T follicular helper cell (primary cell): ENCODE results near the gene BNC2.
"Not testable (repeated sequence)": the region's sequence is repeated elsewhere in the genome, so short reads cannot be mapped to it uniquely, and the experiment has no call there.

Experiments used
- DNase-seq: peaks from one replicate; pipeline ENCODE4 v3.0.0-alpha.2; 2020; ENCODE audit warnings: low read depth

The BNC2 gene

DNA sequence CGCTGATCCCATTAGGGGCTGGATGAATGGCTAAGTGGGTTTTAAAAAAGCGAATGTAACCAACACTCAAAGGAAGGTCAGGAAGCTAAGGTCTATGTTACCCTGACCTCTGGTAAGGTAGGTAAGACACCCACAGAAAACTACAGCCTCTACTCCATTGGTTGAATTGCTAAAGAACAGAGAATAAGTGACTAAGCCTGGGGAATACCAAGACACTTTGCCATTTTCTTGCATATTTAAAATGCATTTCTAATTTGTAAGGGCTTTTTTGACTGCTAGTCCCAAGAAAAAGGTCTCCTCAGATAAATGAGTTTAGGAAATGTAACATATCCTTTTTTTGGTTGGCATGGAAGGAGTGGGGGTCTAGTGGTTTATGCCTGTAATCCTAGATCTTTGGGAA lies 368.7 kb downstream of the BNC2 start:
- DNase-seq = no peak

DNA sequence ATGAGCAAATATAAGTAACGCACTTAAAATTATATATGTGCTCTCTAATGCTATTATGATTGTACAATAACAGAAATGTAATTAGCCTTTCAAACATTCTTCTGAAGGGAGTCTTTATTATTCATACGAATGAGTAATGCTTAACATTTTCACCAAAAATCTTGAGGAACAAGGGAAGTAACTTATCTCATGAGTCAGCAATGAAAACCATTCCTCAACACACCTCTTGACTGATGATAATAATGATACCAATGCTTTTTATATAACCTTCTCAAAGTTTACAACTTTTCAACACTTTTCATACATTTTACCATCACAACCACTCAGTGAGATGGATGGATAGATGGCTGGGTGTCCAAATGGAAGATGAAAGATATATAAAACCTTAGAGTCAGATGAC lies 369.3 kb downstream of the BNC2 start:
- no peak for DNase-seq

DNA sequence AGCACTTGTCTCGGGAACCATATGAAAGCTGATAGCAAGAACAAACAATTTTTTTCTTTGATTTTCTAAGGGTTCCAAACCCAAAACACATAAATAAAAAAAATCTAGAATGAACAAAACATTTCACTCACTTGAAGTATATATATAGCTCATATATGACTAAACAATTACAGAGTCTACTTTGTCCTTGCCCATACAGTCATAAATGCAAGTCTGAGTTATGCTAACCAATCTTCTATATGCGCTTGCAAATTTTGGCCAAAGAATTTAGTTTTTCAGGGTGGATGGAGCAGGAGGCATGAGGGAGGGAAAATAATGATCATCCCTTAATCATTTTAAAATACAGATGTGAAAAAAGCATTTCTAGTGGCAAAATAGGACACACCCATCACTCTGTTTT lies 370.1 kb downstream of the BNC2 start:
- no peak for DNase-seq

GRCh38 chr9:16499892-16500291 lies 370.6 kb downstream of the BNC2 start:
- no peak for DNase-seq

- no peak for DNase-seq
These were observed 373.6 kb downstream of the BNC2 start for GRCh38 chr9:16496908-16497307.

DNA sequence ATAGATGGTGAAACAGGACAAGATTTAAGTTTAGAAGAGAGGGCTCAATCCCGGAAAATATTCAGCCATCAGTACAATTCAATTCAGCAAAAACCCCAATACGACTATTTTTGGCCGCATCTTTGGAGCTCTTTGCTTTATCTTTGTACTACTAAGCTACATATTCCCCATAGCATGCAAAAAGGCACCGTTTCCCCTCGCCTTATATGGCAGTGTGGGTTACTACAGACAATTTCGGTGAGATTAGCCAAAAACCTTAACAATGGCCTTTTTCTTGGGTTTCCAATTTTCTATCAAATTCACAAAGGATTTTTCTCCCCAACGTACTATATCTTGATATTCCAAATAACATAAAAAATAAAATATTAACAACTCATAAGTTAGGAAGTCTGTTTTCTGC lies 382.6 kb downstream of the BNC2 start:
- DNase-seq = no peak

- no peak for DNase-seq
These were observed 384.7 kb downstream of the BNC2 start for GRCh38 chr9:16485575-16486321.

GRCh38 chr9:16485160-16485559 lies 385.3 kb downstream of the BNC2 start:
- no peak for DNase-seq

DNA sequence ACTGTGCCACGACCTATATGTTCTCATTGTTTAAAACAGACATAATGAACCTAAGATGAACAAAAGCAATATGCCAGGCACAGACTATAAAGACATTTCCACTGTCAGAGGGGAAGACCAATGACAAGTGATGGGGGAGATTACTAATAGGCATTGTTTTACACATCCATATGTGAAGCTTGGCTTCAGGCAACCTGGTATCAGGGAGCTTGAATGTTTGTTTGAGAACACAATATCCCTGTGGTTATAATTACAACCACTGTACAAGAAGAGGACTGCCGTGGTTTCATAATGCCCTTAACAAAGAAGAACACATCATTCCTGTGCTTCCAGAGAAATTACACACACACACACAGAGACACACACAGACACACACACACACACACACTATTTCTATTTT lies 385.7 kb downstream of the BNC2 start:
- no peak for DNase-seq

DNA sequence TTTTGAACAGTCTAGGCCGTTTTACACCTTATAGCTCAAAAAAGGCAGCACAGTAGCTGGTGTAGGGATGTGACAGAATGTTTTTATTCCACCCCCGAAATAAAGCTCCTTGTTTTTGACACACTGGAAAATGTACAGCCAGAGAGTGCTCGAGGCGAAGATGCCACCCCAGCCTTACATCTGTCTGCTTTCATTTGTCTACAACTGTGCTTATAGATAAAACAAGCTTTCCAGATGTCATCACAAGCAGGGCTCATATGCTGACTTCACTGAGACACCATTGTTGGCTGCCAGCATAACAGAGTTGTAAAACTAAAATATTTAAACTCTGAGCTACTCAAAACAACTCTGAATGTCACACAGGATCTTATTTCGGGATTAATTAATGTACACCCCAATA lies 386.3 kb downstream of the BNC2 start:
- DNase-seq = no peak

DNA sequence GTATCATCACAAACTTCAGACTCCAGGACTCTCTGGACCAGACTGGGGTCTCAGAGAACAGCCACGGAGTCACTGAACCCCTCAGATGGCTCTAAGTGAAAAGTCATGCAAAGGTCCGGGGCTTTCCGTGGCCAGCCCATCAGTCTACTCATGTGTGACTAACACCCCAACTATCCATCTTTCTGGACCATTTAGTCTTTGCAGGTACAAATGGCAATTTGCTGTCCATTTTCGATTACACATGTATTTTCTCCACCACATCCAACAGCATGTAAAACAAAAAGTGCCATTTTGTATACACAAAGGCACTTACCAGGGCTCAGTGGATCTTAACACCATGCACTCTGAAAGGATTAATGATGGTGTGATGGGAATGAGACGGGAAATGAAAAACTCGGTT lies 387.7 kb downstream of the BNC2 start:
- DNase-seq = no peak

GRCh38 chr9:16480584-16480983 lies 389.9 kb downstream of the BNC2 start:
- not testable (repeated sequence) for DNase-seq

GRCh38 chr9:16475996-16476395 lies 394.5 kb downstream of the BNC2 start:
- DNase-seq = no peak

- DNase-seq = no peak
These were observed 395.2 kb downstream of the BNC2 start for GRCh38 chr9:16475257-16475656.

DNA sequence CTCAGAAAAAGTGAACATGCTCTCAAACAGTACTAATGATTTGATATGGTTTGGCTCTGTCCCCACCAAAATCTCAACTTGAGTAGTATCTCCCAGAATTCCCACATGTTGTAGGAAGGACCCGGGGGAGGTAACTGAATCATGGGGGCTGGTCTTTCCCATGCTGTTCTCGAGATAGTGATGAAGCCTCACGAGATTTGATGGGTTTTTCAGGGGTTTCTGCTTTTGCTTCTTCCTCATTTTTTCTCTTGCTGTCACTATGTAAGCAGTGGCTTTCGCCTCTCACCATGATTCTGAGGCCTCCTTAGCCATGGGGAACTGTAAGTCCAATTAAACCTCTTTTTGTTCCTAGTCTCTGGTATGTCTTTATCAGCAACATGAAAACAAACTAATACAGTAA lies 401.3 kb downstream of the BNC2 start:
- DNase-seq = no peak

DNA sequence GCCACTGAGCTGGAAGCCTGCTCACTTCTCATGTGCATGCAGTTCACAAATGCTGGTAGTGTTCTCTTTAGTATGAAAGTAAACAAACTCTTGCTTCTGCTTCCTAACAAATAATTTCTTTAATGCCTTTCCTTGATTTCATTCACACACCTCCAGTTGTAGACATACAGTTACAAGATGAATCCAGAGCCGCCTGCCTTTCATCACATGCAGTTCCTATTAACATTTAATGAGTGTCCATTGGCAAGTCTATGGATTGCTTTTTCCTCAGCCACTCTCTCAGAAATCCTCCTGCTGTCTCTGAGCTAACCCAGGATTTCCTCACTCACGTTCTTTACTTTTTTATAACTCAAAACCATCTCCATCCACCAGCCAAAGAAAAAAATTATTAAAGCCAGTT lies 408.6 kb downstream of the BNC2 start:
- DNase-seq = no peak

DNA sequence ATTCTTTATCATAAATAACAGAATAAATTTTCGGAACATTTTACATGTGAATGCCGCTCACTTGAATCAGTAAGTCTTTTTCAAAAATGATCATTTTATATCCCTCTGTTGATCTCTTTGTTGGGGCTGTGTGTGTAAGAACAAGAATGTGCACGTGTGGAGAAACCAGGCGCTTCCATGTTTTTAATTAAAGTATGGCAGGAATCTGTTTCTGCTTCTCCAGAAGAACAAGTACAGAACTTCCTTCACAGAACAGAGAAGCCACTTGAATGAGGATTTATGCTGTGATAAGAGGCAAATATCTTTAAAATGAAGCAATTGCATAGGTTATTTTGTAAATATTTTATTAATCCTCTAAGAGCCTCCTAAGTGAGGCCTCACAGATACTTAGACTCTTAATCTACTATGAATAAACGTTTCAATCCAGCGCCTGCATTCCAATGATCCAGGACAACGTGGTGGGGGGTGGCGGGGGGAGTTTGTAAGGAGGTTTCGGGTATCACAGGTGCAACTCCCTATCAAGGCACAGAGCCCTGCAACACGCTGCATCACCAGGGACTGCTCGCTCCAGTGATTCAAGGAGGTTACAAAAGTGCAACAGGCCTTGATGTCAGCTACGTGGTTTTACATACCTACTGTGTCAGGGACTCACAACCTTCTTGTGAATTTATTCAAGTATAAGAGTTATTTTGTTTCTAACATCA lies 409.2 kb downstream of the BNC2 start:
- DNase-seq = no peak

- no peak for DNase-seq
These were observed 409.8 kb downstream of the BNC2 start for GRCh38 chr9:16460696-16461095.

GRCh38 chr9:16459421-16460148 lies 410.9 kb downstream of the BNC2 start:
- no peak for DNase-seq

GRCh38 chr9:16458696-16459420 lies 411.6 kb downstream of the BNC2 start:
- no peak for DNase-seq

DNA sequence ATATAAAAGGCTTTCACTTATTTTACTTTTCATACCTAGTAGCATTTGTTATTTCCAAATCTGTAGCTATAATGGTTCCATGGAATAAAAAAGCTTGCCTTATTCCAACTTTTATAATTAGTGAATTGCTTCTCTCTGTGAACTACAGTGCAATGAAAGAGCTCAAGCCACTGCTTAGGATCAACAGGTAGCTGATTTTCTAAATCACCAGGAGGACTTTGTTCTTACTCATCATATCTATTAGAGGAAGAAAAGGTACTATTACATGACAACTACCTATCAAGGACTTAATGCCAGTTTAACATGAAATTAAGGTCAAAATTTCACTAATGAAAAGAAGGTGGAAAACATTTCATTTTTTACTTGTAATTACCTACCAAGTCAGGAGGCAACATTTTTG lies 414.6 kb downstream of the BNC2 start:
- no peak for DNase-seq

DNA sequence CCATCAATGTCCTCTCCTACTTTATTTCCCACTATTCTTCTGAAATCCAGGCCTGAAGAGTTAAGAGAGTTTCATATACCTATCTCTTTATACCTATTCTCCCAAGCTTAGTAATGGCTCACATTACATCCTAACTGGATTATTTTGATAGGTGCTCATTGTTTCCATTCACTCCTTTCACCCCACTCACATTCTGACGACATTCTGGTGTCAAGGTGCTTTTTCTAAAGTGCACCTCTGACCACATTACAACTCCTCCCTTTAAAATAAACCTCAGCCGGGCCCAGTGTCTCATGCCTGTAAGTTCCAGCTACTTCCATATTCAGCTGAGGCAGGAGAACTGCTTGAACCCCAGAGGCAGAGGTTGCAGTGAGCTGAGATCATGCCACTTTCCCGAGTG lies 417.1 kb downstream of the BNC2 start:
- no peak for DNase-seq
